HG02571 (cell line): ENCODE results near the gene CCDC54.
"Not testable (repeated sequence)": the region's sequence is repeated elsewhere in the genome, so short reads cannot be mapped to it uniquely, and the experiment has no call there.

Experiments
- ATAC-seq: cut with Tn5 transposase; IDR thresholded peaks from one replicate; pipeline ENCODE4 v1.9.1; 2021; ENCODE audit warnings: mild to moderate bottlenecking, moderate library complexity; ENCODE audit not compliant: unreplicated experiment

Gene CCDC54

DNA sequence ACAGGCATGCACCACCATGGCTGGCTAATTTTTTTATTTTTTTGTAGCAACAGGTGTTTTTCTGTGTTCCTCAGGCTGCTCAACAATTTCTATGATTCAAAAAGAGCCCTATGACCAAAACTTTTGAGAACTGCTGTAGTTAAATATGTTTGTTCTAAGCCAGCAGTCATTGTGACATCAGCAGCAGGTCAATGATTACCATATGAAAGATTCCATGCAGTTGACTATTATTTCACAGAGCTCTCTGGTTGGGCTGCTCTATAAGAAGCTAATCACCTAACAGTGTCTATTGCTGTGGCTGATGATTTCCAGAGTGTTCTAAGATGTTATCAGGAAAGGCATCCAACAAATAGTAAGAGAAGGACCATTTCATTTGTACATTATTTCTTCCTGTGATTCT lies at the start of gene CCDC54:
TSS of gene CCDC54 (plus strand) at position 289 of the 400 bp plus-strand sequence. CDS start 149 bp downstream, outside the sequence.
- ATAC-seq = no peak

DNA sequence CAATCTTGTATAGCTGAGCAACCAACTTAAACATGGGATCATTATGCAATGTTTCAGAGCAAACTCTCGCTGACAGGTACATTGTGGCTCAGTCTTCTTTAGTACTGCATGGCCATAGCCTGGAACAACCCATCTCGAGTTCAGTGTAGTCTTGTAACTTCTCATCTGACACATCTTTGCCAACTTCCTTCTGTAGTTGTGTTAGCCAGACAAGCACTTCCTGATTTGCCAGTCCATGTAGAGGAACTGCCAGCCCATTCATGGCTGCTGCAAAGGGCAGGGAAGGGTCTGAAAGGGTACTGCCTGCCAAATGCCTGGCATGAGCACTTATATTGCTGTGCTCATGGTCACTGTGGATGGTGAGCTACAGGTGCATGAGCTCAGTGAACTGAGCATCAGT lies 49.2 kb upstream of the CCDC54 start:
- no peak for ATAC-seq

DNA sequence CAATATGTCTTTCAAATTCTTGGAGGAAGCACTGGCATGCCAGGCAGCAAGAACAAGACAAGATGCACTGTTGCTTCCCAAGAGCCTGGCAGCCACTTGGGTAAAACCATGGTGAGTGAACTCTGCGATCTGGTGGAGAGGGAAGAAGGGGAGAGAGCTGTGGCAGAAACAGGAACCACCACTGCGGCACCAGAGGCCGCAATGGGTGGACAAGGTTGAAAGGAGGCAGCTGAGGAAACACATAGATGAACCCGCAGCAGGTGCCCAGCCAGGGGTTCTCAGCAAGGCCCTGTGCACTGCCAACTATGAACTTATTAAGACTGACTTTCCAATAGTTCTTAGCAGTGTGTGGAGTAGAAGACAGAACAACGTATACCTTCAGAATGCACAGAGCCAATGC lies 48.2 kb upstream of the CCDC54 start:
- no peak for ATAC-seq

DNA sequence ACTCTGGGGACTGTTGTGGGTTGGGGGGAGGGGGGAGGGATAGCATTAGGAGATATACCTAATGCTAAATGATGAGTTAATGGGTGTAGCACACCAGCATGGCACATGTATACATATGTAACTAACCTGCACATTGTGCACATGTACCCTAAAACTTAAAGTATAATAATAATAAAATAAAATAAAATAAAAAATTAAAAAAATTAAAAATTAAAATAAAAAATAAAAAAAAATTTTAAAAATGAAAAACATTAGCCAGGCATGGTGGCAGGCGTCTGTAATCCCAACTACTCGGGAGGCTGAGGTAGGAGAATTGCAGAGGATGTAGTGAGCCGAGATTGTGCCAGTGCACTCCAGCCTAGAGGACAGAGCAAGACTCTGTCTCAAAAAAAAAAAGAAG lies 37.5 kb upstream of the CCDC54 start:
- ATAC-seq = not testable (repeated sequence)

DNA sequence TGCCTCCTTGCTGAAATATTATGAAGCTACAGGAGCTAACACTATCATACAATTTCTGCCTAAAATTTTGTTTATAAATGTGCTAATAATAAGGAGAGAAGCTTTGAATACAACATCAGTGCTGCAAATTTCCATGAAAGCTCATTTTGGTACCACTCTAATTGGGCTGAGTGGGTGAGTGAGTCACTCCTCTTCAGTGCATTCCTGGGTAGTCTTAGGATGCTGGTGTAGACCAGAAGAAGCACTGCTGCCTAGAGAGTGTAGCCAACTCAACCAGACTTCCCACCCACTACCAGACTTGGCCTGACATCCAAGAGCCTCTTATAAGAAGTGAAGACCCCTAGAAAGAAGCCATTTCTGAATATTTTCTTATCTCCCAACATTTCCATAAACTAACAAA lies 32.5 kb upstream of the CCDC54 start:
- no peak for ATAC-seq

DNA sequence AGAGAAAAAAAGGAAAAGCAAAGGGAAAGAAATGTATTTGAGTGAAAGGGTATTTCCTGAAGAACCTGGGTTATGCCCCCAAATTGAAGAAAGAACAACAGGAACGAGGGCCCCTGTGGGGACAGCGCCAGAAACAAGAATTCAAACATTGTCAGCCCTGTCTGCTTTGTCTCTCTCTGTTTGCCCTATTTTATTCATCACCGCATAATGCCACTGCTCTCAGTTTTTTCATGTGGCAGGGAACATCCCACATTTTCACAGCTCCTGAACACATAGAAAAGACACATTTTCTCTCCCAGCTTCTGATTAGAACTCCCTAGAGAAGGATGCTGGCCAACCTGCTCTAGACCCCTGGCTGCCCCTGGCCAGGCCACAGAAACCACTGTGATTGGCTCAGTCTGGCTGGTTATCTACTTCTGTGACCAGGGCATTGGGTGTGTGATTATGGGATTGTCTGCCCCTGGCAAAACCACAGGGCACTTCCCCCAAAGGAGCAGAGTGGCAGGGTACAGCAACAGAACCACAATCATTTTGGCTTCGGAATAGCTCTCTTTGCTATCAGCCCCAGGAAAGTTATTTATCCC lies 31.3 kb upstream of the CCDC54 start:
- no peak for ATAC-seq

DNA sequence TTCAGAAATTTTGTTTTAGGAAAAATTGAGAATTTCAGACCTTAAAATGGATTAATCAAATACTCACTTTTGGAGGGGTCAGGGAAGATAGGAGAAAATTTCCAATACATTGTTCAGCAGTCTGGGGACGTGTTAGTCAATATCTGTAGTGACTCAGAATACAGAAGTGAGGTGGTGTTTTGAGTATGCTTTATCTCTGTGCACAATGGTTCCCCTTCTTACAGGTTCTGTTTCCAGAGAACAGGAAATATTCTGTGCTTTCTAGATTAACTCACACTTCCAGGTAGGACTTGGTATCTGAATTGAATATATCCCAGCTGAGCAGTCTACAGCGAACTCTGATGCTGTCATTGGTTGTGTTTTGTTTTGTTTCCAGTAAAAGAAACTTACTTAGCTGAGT lies 30.7 kb upstream of the CCDC54 start:
- ATAC-seq = no peak

DNA sequence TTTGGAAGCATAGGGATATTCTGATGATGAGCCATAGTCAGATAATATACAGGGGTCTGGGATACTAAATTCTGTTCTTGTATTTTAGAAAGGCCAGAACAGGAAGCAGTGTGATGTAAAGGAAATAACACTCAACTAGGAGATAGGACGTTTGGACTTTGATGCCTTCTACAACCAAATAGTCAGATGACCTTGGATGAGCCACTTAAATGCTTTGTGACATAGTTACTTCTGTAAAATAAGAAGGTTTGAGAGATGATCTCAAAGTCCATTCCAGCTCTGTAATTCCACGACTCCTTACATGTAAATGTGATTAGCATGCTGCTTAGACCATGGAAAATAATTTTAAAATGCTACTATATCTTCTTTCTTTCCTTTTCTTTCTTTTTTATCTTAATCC lies 29.5 kb upstream of the CCDC54 start:
- no peak for ATAC-seq

DNA sequence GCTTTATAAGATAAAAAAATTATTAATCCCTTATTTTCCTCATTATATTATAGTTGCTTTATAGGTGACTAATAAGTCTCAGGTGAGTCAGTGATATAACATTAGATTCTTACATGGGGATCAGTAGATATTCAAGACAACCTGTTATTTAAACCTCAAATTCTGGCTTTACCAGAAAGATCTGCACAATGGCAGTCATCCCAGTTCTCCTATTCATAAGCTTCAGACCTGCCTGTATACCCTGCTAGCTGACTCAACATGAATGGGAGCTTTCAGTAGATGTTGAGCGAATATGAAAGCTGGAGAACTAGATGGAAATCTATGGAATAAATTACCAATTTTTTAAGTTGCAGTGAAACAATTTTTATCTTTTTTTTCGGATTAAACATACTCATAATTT lies 20.5 kb upstream of the CCDC54 start:
- no peak for ATAC-seq

DNA sequence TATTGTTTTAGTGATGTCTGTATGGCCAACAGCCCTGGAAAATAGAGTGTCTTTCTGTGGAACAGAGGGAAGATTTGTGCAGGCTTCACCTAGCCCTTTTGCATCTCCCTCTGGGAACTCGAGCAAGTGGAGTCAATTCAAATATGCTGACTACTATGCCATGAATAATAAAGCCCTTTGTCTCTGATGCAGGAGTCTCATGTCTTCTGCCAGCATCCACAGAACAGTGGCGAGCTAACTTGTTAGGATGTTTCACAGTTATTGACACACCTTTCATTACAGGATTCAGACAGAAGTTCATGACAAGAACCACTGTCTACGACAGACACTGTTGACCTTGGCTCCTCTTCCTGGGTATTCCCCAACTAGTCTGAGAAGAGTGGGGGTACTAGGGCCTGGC lies 15.6 kb upstream of the CCDC54 start:
- ATAC-seq = no peak

DNA sequence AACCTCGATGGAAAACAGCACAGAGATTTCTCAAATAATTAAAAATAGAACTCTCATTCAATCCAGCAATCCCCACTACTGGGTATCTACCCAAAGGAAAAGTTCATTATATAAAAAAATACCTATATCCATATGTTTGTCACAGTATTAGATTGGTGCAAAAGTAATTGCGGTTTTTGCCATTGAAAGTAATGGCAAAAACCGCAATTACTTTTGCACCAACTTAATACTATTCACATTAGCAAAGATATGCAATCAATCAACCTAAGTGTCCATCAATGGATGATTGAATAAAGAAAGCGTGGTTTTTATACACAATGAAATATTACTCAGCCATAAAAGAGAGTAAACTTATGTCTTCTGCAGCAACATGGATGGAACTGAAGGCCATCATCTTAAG lies 12.2 kb upstream of the CCDC54 start:
- no peak for ATAC-seq

DNA sequence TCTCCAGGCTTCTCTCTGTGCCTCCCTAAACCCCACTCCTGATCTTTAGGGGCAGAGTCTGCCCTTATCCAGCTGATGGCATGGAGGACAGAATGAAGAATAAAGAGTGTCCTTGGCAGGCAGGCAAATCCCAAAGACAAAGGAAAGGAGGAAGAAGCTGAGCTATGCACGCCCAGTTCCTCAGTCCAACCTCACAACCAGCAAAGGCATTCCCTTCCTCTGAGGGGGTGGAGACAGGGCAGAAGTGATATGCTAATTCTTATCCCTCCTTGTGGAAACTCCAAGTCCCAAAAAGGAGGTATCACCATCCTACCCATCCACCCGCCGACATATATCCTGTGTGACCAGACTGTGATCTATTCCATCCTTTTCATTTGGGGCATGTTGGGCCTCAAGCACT lies 10.5 kb upstream of the CCDC54 start:
- ATAC-seq = no peak

DNA sequence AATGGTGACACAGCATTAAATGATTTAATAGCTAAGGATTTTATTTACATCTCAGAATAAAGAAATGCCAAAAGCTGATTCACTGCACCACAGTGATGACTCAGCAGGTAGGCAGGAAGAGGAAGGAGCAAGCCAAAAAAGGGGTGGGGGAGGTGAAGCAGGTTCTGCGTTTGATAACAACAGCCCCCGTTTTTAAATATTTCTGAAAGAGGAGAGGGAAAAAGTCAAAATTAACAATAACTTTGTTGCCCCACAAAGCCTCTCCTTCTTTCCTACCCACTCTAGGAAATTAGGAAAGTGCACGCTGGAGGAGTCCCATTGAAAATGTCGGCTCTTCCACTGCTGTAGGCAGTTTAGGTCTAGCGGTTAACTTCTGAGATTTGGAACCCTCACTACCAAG lies 9.9 kb upstream of the CCDC54 start:
- ATAC-seq = no peak

DNA sequence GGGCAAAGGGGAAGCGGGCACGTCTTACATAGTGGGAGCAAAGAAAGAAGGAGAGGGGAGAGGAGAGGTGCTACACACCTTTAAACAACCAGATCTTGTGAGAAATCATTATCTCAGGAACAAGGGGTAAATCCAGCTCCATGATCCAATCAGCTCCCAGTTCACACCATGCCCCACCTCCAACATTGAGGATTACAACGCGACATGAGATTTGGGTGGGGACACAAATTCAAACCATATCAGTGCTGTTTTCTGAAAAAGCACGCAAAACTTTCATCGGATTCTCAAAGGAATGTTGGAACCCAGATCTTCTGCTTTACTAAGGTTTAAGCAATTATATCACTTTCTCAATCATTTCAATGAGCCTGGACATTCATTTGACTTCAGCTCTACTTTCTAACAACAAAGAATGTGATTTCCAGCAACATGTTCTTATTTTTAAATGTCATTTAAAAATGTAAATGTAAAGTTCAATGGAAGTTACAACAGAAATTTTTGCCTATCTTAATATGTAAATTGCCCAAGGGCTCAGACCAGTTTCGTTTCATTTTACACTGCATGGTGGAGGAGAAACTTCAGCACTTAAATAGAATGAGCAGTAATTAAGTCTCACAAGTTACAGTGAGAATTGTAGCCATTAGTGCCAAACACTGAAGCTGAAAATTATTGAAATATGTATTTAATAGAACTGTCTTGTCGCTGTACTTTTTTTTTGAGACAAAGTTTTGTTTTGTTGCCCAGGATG lies 8.4 kb upstream of the CCDC54 start:
- ATAC-seq = no peak

DNA sequence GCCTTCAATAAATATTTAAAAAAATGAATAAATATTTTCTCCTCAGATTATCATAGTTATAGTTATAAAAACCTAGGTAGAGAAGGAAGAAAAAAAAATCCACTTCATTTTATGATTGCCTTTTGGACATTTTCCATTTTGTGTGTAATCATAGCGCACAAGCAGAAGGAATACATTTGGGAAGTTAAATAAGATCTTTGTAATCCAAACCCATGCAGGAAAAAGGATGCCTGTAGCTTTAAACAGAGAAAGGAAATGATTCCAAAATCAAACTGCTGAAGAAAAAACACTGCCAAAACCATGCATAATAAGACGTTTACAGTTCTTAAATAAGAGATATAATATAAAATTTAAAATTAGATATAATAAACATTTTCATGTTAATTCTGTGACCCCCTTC lies 7.4 kb upstream of the CCDC54 start:
- ATAC-seq = no peak

DNA sequence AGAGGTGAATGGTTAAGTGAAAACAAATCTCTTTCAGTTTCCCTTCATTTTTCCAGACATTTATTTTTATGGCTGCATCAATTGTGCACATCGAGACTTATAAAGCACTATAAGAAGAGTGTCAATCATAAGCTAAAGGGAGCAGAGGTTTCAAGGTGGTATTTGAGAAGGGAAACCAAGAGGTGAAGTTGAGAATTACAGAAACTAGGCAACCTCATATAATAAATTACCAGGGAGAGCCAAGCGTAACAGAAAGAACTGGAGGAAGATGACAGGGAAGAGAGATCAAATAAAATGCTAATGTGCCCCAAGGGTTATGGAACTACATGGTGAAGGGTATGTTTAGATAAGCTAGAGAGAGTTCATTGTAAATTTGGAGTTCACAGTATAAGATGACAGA lies 6.3 kb upstream of the CCDC54 start:
- no peak for ATAC-seq

DNA sequence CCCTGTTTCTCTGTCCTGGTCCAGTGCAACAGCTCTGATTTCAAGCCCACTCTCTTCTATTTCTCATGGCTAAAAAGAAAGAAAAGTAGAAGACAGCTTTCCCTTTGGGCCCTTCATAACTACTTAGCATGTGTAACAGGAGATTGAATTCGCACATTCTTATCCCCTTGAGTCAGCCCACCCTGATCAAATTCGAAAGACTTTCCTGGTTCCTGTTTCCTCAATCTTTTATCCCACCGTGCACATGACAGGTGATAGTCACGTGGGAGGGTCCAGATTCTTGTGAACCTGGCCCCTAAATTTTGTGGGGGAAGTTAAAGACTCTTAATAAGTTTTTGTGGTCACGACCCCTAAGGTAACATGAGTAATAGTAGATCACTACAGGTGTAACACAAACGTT lies 4.7 kb upstream of the CCDC54 start:
- no peak for ATAC-seq

DNA sequence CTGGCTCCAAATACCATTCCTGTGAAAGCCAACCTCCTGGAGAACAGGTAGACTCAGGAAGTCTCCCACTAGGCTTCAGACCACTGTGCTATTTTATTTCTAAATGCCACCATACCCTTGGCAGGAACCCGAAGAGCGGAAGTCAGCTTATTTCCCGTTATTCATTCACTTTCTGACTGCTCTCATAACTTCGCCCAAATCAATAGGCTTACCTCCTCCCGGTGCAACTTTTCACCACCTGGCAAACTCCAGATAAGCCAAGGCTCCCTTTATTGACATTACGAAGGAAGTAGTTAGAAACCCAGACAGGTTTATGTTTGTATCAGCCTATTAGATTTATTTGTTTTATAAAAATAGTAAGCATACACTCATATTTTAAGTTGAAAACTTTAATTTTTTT lies 3.3 kb upstream of the CCDC54 start:
- no peak for ATAC-seq

DNA sequence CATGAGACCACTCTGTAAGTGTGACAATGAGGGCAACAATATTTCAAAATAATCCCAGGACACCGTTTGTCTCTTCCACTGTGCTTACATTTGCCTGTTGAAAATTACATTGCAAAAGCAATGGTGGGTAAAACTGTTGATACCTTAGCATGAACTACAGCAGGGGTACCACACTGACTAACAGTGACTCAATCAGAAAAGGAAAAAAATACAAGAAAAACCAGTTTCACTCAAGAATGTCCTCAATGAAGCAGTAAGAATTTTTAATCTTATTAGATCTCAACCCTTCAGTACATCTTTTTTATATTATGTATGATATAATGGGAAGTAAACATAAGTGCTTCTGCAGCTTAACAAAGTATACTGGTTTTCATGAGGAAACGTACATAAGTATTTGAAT lies 1.6 kb upstream of the CCDC54 start:
- no peak for ATAC-seq

DNA sequence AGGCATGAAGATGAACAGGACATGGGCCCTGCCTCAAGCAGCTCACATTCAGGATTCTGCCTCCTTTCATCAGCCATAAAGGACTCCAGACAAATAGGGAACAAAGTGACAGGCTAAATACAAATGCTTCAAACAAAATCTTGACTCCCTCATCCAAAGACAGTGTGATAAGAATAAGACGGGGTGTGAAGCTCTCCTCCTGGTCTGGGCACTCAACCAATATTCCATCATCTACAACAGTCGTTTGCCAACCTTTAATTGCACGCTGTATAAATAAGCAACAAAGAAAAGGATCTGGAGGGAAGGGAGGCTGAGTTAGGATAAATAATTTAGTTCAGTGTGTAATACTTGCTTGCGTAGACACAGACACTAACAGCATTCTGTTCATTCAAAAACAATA lies 5.4 kb downstream of the CCDC54 start:
- no peak for ATAC-seq

DNA sequence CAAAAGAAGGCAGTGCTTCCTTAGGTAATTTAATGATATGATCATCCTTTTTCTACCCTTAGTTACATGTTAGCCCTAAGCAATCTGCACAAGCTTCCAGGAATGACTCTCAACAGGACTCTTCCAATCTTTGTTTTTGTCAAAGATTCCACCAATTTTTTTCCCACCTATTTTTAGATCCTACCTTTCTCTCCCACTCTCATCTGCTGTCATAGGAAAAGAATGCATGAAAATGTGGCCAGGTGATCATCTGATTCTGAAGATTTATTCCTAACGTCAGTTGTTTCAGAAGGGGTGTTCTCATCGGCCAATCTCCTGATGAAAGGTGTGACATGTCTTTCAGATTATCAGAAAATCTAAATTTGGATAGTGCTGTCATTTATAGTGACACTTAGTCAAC lies 7.2 kb downstream of the CCDC54 start:
- no peak for ATAC-seq

DNA sequence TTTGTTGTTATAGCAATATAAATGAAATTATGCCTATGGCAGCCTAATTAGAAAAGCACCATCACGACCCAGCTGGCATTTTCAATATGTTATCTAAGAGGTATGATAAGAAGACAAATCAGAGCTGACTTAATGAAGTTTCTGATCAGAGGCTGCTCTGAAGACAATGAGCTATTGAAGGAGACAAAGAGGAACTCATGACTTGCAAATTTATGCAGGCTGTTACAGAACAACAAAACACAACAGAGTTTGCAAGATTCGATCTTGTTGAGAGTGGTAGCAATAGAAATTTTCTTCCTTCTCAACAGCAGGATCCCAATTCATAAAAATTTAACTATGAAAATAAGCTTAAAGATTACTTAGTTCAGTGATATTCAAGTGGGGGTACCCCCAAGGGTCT lies 7.7 kb downstream of the CCDC54 start:
- no peak for ATAC-seq

DNA sequence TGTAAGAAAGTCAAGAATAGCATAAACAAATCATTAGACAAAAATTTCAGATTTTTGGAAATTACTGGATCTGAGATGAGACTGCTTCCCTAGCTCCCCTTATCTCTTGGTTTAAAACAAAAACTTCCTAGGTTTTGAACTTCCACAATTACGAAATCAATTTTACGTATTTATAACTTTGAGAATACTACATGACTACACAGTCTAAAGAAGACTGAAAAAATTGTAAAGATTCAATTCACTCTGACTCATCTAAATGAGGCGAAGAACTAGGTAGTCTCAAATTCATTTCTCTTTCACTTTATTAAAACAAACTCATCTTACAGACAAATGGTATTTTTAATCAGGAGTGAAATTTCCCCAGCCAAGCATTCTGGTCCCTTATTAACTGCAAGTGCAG lies 10.3 kb downstream of the CCDC54 start:
- no peak for ATAC-seq
